Stimulated activated CD4-positive, alpha-beta T cell treated with anti-CD3 and anti-CD28 coated beads, TNF-alpha, amount 100 ng/mL, for 4 hours (primary cell): ENCODE data around the gene IDE.
"Not testable (repeated sequence)": the region's sequence is repeated elsewhere in the genome, so short reads cannot be mapped to it uniquely, and the experiment has no call there.

Source experiments
- DNase-seq, 3 experiments: peaks; one replicate each; pipeline ENCODE4 v3.0.0-alpha.2; 2020; ENCODE audit warnings: low read depth in 3 of 3

IDE gene

GRCh38 chr10:92492748-92493240 is 81.1 kb downstream of the IDE start:
- DNase-seq: no peak

DNA sequence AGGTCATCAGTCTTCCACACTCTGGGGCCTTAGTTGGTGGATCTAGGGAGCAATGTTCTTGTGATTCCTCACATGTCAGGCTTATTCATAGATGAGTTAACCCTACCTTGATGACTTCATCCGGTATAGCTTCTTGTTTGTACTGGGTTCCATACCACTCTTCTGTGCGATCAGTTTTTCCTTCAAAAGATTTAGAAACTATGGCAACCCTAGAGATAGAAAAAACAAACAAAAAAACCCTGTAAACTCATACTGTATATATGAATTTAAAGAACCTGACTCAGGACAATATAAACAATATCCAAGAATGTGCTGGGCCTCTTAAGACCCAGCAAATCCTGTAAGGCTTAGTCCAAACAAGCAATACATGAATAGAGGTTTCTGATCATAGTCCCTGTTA is 83.5 kb downstream of the IDE start:
- no peak for DNase-seq

DNA sequence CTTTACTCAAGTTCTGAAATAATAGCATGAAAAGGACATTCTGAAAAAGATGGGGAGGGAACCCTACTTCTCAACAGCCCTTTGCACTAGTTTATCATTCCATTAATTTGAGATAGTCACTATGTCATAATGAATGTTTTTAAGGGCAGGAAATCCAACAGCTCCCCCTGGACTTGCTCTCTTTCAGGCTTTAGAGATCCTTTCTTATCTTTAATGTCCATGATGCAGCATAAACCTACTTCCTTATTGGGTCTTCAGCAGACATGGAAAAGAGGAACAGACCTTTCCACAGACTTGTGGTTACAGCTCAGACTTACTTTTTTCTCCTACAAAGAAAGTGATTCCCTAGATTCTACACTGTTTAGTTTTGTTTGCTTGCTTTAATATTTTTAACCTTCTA is 87.3 kb downstream of the IDE start:
- no peak for DNase-seq

- no peak for DNase-seq
Observed at GRCh38 chr10:92483539-92483938, 90.4 kb downstream of the IDE start.

DNA sequence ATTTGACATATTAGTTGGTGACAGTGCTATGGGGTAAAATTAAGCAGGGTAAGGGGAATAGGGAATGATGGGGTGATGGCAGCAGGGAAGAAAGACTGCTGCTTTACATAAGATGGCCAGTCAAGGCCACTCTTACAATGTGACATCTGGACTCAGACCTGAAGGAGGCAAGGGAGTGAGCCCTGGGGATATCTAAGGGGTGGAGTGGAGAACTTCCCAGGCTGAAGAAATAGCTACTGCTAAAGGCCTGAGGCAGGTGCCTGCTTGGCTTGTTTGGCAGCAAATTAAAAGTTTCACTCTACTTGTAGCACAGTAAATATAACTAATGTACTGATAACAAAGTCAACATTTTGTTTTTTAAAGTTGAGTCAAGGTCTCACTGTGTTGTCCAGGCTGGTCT is 93.5 kb downstream of the IDE start:
- no peak for DNase-seq

DNA sequence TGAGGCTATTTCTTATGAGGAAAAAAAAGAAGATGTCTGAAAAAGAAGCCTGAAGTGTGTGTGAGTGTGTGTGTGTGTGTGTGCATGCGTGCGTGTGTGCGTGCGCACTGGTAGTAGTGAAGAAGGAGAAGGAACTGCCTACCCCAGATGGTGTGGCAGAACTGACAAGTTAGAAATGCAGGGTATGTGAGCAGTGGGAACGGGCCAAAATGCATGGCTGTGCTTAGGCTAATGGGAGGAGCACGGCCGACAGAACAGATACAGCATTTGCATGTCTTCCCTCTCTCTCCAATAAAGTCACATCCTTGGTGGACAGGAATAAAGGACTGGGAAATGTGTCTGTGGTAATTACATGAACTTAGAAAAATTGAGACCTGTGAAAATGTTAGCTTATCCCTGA is 94.3 kb downstream of the IDE start:
- DNase-seq: no peak

- DNase-seq: no peak
Observed at GRCh38 chr10:92478536-92478935, 95.4 kb downstream of the IDE start.

DNA sequence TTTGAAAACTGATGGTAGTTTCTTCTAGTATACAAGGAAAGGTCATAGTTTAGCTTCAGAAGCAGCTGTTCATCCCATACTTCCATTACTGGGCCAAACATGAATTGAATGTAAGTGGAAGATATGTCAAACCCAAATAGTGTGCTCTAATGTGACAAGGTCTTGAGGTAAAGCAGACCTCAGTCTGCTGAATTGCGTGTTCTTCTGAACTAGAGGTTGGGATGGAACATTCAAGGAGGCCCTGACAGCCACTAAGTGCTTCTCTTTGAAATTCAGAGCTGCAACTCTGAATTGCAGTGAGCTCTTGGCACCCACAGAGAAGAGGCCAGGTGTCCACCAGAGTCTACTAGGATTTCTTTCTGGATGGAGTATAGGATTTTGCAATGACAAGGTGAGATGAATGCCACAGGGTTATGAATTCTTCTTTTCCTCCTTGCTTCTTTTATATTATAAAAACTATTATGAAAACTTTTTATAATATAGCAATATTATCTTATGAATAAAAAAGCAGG is 98.5 kb downstream of the IDE start:
- DNase-seq: no peak

- DNase-seq: no peak
Observed at GRCh38 chr10:92470026-92470425, 103.9 kb downstream of the IDE start.

GRCh38 chr10:92464364-92464763 is 109.5 kb downstream of the IDE start:
- DNase-seq: no peak

GRCh38 chr10:92463582-92463981 is 110.3 kb downstream of the IDE start:
- no peak for DNase-seq

DNA sequence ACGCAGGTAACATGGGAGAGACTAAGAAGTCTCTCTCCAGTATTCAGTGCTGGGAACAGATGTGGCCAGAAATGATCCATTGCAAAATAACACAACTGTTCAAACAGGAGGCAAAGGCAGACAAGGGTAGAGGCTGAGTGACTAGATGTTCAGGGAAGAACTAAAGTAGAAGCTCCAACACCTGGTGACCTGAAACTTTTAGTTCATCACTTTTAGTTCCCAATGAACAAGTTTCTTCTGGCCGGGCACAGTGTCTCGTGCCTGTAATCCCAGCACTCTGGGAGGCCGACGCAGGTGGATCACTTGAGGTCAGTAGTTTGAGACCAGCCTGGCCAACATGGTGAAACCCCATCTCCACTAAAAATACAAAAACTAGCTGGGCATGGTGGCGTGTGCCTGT is 118.9 kb downstream of the IDE start:
- not testable (repeated sequence) for DNase-seq

DNA sequence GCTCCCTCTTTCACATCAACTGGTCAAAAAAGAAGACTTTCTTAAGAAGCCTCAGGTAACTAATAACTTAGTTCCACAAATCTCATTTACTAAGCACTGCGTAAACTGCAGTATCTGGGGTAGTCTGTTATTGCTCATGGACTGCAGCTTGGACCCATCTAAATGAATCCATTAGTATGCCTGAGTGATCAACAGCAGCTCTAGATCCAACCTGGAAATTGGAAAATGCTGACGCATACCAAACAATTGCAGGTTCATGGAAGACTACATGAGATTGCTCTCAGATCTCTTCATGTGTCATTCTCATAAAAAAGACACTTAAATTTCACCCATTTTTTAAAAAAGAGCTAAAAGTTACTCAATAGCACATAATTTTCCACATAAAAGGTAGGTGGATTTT is 121.6 kb downstream of the IDE start:
- DNase-seq: no peak

DNA sequence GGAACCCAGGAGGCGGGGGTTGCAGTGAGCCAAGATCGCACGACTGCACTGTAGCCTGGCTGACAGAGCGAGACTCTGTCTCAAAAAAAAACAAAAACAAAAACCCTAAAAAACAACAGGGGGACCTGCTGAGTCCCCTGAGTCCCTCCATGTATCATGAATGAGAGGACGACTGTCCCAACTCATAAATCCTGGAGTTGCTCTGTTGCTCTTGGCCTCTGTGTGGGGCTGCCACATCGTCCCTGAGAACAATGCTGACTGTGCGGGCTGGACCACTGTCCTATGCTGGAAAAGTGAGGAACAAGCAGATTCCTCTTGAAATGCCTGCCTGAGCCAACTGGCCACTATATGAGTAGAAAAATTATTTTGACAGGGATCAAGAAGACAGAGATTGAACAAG is 122.5 kb downstream of the IDE start:
- no peak for DNase-seq

DNA sequence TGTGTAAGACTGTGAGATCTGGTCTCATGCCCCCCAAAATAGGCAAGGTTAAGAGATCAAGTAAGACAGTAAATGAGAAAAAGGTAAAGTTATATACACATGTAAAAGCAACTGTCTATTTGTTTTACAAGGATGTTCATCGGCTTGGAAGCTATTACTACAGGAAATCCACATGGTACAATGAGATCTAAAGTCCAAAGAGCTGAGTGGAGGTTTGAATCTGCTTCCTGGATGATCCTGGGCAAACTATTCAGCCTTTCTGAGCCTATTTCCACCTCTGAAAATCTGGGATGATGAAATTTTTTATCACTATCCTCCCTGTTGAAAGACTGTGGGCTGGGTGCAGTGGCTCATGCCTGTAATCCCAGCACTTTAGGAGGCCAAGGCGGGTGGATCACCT is 123.0 kb downstream of the IDE start:
- no peak for DNase-seq

DNA sequence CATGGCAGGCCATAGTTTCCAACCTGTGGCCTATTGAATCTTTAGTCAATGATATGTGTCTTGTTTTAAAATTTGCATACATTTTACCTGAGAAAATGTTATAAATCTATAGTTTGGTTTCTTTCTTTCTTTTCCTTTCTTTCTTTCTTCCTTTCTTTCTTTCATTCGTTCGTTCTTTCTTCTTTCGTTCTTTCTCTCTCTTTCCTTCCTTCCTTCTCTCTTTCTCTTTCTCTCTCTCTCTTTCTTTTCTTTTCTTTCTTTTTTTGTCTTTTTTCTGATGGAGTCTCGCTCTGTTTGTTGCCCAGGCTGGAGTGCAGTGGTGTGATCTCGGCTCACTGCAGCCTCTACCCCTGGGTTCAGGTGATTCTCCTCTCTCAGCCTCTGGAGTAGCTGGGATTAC is 133.3 kb downstream of the IDE start:
- DNase-seq: no peak

DNA sequence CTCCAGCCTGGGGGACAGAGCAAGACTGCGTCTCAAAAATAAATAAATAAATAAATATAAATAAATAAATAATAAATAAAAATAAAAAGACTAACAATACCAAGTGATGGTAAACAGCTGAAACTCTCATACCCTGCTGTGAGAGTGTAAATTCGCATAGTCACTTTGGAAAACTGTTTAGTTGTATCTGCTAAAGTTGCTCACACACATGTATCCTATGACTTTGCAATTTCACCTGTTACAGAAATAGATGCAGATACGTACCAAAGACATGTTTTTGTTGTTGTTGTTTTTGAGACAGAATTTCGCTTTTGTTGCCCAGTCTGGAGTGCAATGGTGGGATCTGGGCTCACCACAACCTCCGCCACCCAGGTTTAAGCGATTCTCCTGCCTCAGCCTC is 135.7 kb downstream of the IDE start:
- no peak for DNase-seq

DNA sequence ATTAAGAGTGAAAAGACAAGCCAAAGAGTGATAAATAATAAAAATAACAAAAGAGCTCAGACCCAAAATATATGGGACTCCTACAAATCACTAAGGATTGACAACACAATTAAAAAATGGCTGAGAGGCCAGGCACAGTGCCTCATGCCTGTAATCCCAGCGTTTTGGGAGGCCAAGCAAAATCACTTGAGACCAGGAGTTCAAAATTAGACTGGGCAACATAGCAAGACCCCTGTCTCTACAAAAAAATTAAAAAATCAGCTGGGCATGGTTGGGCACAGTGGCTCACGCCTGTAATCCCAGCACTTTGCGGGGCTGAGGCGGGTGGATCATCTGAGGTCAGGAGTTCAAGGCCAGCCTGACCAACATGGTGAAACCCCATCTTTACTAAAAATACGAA is 137.3 kb downstream of the IDE start:
- DNase-seq: no peak

GRCh38 chr10:92436065-92436464 is 137.8 kb downstream of the IDE start:
- not testable (repeated sequence) for DNase-seq

GRCh38 chr10:92434385-92434784 is 139.5 kb downstream of the IDE start:
- DNase-seq: no peak

DNA sequence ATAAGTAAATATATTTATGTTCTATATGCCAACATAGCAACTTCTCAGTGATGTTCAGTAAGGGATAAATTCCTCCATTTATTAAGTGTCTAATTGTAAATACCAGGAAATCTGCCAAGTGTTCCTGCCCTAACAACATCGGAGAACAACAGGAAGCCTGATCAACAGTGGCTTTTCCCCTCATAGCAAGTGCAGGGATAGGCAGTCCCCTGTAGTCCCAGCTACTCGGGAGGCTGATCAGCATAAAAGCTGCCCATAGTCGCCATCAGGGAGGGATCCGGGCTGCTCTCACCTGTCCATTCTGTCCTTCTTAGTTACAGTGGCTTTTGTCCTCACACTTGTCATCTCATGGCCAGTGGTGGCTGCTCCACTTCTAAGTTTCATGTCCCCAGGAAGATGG is 141.3 kb downstream of the IDE start:
- DNase-seq: no peak

- no peak for DNase-seq
Observed at GRCh38 chr10:92430103-92430502, 143.8 kb downstream of the IDE start.

DNA sequence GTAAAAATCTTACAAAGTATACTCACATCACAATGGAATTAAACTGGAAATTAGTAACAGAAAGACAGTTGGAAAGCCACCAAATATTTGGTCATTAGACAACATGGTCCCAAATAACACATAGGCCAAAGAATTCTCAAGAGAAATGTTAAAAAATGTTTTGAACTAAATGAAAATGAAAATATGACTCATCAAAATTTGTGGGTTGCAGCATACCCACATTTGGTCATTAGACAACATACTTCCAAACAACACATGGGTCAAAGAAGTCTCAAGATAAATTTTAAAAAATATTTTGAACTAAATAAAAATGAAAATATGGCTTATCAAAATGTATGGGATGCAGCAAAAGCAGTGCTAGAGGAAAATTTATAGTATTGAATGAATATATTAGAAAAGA is 152.3 kb downstream of the IDE start:
- no peak for DNase-seq

DNA sequence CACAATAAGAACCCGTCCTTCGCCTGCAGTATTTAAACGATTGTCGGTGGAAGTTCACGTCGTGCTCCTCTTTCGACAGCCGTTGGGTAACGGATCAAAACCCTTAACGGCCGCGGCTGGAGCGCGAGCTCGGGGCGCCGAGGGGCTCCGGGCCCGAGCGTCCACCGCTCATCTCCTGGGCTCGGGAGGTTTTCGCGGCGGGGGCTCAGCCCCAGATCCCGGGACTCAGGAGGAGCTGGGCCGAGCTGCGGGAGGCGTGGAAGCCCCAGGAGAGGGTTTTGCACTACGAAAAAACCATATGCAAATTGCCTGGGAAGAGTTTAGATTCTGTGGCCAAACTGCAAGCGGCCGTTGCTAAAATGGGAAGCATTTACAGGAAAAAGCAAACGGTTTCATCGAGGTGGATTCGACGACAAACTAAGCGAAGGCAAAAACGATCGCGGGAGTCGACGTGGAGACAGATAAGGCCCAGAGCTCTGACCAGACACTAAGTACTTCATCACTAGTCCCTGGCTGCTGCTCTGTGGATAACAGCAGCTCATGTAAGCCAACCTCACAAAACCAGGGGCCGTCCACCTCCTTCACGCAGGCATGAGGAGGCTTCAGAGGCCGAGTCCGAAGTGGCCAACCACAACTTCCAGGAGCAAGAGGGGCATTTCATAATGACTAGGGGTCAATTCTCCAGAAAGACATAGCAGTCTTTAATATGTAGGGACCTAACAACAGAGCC is 153.2 kb downstream of the IDE start:
- no peak for DNase-seq
